ENCODE results near the gene TRIM9. TPM values are rescaled to one million over a fixed set of nuclear protein-coding genes. Genes with fewer than 3 reads are reported as not detected.

Gene TRIM9
- total and polyA plus RNA-seq, 4 experiments from 2014 or later: 0.05 to 0.55 (median 0.44) TPM; not detected in 1

GRCh38 chr14:50977863-50978528, 116.9 kb downstream of the TRIM9 start:
- no peaks in the 10 kb centered on the region for H3K9me3 Mint-ChIP-seq
- CTCF ChIA-PET (ENCODE audit: partially characterized antibody): no interaction called here

DNA sequence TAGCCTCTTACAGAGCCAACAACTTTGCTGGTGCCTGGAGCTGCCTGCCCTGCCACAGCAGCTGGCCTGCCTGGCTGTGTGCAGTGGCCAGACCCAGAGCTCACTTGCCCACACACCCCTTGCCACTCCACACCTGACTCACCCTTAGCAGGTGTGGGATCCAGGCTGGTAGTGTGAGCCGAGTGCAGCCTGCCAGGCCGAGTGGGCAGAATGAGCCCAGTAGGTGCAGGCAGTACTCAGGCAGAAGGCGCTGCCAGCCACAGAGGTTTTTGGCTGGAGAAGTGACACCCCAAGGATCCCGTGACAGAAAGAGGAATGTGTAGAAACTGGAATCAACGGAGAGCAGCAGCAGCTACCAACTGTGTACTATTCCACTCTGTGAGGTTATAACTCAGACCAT, 120.8 kb downstream of the TRIM9 start:
- Histone ChIP-seq H3K27me3 (ENCODE audit: insufficient read depth, low read length) (no peaks in the 10 kb centered on the region), H3K9me3 (ENCODE audit: control insufficient read depth in 1 of 2, low read length in 2 of 2) (no peaks in the 10 kb centered on the region), H3K4me1 (ENCODE audit: insufficient read depth, low read length) (no peaks in the 10 kb centered on the region), H3K4me3 (ENCODE audit: low read length in 2 of 2) (no peak overlapping the region), H3K36me3 (ENCODE audit: insufficient read depth, low read length) (no peaks in the 10 kb centered on the region), H3K27ac (ENCODE audit: low read depth, low read length) (no peak overlapping the region)
- no peak overlapping the region for H3K27ac Mint-ChIP-seq
- no peaks in the 10 kb centered on the region for H3K36me3 Mint-ChIP-seq
- H3K4me1 Mint-ChIP-seq: no peaks in the 10 kb centered on the region
- intact Hi-C loops (cut with micrococcal nuclease): no loop called here
- peaks cover 4 to 10% of the 10 kb centered on the region in 2 donors for H3K27me3 Mint-ChIP-seq
- ChIA-PET CTCF (ENCODE audit: partially characterized antibody) (no interaction called here), POLR2A (ENCODE audit: partially characterized antibody) (no interaction called here)
- no peaks in the 10 kb centered on the region for H3K9me3 Mint-ChIP-seq
- H3K4me3 Mint-ChIP-seq: no peak overlapping the region
- DNase-seq: no peak

More at GRCh38 chr14:50977863-50978528, 116.9 kb downstream of the TRIM9 start:
- intact Hi-C loops (cut with micrococcal nuclease): no loop called here
- Histone ChIP-seq H3K27me3 (ENCODE audit: insufficient read depth, low read length) (no peaks in the 10 kb centered on the region), H3K4me1 (ENCODE audit: insufficient read depth, low read length) (no peaks in the 10 kb centered on the region), H3K4me3 (ENCODE audit: low read length in 2 of 2) (no peak overlapping the region), H3K27ac (ENCODE audit: low read depth, low read length) (no peak overlapping the region), H3K36me3 (ENCODE audit: insufficient read depth, low read length) (no peaks in the 10 kb centered on the region), H3K9me3 (ENCODE audit: control insufficient read depth in 1 of 2, low read length in 2 of 2) (no peaks in the 10 kb centered on the region)
- no peak overlapping the region for H3K4me3 Mint-ChIP-seq
- peaks cover 9 to 10% of the 10 kb centered on the region in 2 donors for H3K27me3 Mint-ChIP-seq
- DNase-seq: no peak
- H3K36me3 Mint-ChIP-seq: no peaks in the 10 kb centered on the region
- no peak overlapping the region for H3K27ac Mint-ChIP-seq
- POLR2A ChIA-PET (ENCODE audit: partially characterized antibody): no interaction called here
- H3K4me1 Mint-ChIP-seq: no peaks in the 10 kb centered on the region

- H3K36me3 ChIP-seq (ENCODE audit: insufficient read depth, low read length): no peaks in the 10 kb centered on the region
- H3K9me3 Mint-ChIP-seq: no peaks in the 10 kb centered on the region
- intact Hi-C loops (cut with micrococcal nuclease): no loop called here
- no peak overlapping the region for H3K27ac Mint-ChIP-seq
- peaks cover 0 to under 1% (median 0%) of the 10 kb centered on the region in 4 donors for H3K4me1 Mint-ChIP-seq
- ChIA-PET POLR2A (ENCODE audit: partially characterized antibody) (no interaction called here), CTCF (ENCODE audit: partially characterized antibody) (no interaction called here)
- H3K4me1 ChIP-seq (ENCODE audit: insufficient read depth, low read length): no peaks in the 10 kb centered on the region
- no peak overlapping the region for H3K4me3 ChIP-seq (ENCODE audit: low read length in 2 of 2)
- DNase-seq: no peak
- no peak overlapping the region for H3K27ac ChIP-seq (ENCODE audit: low read depth, low read length)
- H3K36me3 Mint-ChIP-seq: no peaks in the 10 kb centered on the region
- no peaks in the 10 kb centered on the region for H3K27me3 ChIP-seq (ENCODE audit: insufficient read depth, low read length)
- H3K27me3 Mint-ChIP-seq: peaks cover 1 to 7% of the 10 kb centered on the region in 2 donors
- H3K4me3 Mint-ChIP-seq: no peak overlapping the region
- no peaks in the 10 kb centered on the region for H3K9me3 ChIP-seq (ENCODE audit: control insufficient read depth in 1 of 2, low read length in 2 of 2)
These were observed 122.2 kb downstream of the TRIM9 start for GRCh38 chr14:50972734-50973133.

- no peaks in the 10 kb centered on the region for H3K27me3 ChIP-seq (ENCODE audit: insufficient read depth, low read length)
- H3K36me3 ChIP-seq (ENCODE audit: insufficient read depth, low read length): no peaks in the 10 kb centered on the region
- H3K4me3 ChIP-seq (ENCODE audit: low read length in 2 of 2): no peak overlapping the region
- Mint-ChIP-seq H3K9me3 (no peaks in the 10 kb centered on the region), H3K27ac (no peak overlapping the region), H3K36me3 (no peaks in the 10 kb centered on the region), H3K27me3 (peaks cover 3 to 8% of the 10 kb centered on the region in 2 donors), H3K4me1 (peaks cover 0 to 1% (median 0%) of the 10 kb centered on the region in 4 donors), H3K4me3 (no peak overlapping the region)
- POLR2A ChIA-PET (ENCODE audit: partially characterized antibody): no interaction called here
- DNase-seq: no peak
- H3K9me3 ChIP-seq (ENCODE audit: control insufficient read depth in 1 of 2, low read length in 2 of 2): no peaks in the 10 kb centered on the region
- intact Hi-C loops (cut with micrococcal nuclease): no loop called here
- CTCF ChIA-PET (ENCODE audit: partially characterized antibody): no interaction called here
- H3K4me1 ChIP-seq (ENCODE audit: insufficient read depth, low read length): no peaks in the 10 kb centered on the region
- no peak overlapping the region for H3K27ac ChIP-seq (ENCODE audit: low read depth, low read length)
These were observed 123.8 kb downstream of the TRIM9 start for GRCh38 chr14:50970886-50971781.

DNA sequence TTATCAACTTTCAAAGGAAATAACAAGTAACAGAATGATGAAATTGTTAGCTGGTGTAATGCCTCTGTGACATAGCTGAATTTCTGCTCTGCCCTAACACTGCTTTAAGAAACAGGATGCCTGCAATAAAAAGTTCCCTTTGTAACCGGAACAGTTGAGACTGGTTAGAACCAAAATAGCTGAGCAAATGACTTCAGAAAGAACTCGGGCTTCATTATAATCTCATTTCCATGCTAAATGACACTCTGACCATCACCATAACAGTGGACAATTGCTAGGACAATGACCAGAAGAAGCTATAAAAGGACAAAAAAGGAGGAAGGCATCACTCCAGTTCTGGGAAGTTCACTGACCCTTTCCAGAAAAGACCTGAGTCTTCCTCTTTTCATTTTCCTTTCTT, 127.1 kb downstream of the TRIM9 start:
- Mint-ChIP-seq H3K27me3 (peaks cover 8 to 15% of the 10 kb centered on the region in 2 donors), H3K9me3 (no peaks in the 10 kb centered on the region), H3K4me3 (no peak overlapping the region), H3K36me3 (no peaks in the 10 kb centered on the region), H3K4me1 (peaks cover 0 to 1% (median 0%) of the 10 kb centered on the region in 4 donors), H3K27ac (no peak overlapping the region)
- Histone ChIP-seq H3K36me3 (ENCODE audit: insufficient read depth, low read length) (no peaks in the 10 kb centered on the region), H3K27ac (ENCODE audit: low read depth, low read length) (no peak overlapping the region), H3K4me1 (ENCODE audit: insufficient read depth, low read length) (no peaks in the 10 kb centered on the region), H3K27me3 (ENCODE audit: insufficient read depth, low read length) (no peaks in the 10 kb centered on the region), H3K4me3 (ENCODE audit: low read length in 2 of 2) (no peak overlapping the region), H3K9me3 (ENCODE audit: control insufficient read depth in 1 of 2, low read length in 2 of 2) (no peaks in the 10 kb centered on the region)
- POLR2A ChIA-PET (ENCODE audit: partially characterized antibody): no interaction called here
- intact Hi-C loops (cut with micrococcal nuclease): no loop called here
- DNase-seq: no peak
- CTCF ChIA-PET (ENCODE audit: partially characterized antibody): interaction anchor here (0.6 kb wide), 1 partner anchor 541 kb away, joined by 3 read pairs; no protein-coding TSS in a partner anchor

- Histone ChIP-seq H3K9me3 (ENCODE audit: control insufficient read depth in 1 of 2, low read length in 2 of 2) (no peaks in the 10 kb centered on the region), H3K27me3 (ENCODE audit: insufficient read depth, low read length) (no peaks in the 10 kb centered on the region), H3K4me1 (ENCODE audit: insufficient read depth, low read length) (no peaks in the 10 kb centered on the region), H3K36me3 (ENCODE audit: insufficient read depth, low read length) (no peaks in the 10 kb centered on the region), H3K4me3 (ENCODE audit: low read length in 2 of 2) (no peak overlapping the region), H3K27ac (ENCODE audit: low read depth, low read length) (no peak overlapping the region)
- POLR2A ChIA-PET (ENCODE audit: partially characterized antibody): no interaction called here
- Mint-ChIP-seq H3K27ac (no peak overlapping the region), H3K27me3 (peaks cover 11 to 13% of the 10 kb centered on the region in 2 donors), H3K36me3 (no peaks in the 10 kb centered on the region), H3K4me1 (peaks cover 0 to 1% (median 0%) of the 10 kb centered on the region in 4 donors), H3K9me3 (no peaks in the 10 kb centered on the region), H3K4me3 (no peak overlapping the region)
- intact Hi-C loops (cut with micrococcal nuclease): no loop called here
- DNase-seq: no peak
- CTCF ChIA-PET (ENCODE audit: partially characterized antibody): interaction anchor here (0.6 to 1.3 kb wide), 2 partner anchors 13 to 542 kb away, joined by 3 read pairs; no protein-coding TSS in a partner anchor
These were observed 127.8 kb downstream of the TRIM9 start for GRCh38 chr14:50967103-50967502.

GRCh38 chr14:50964683-50965390, 130.1 kb downstream of the TRIM9 start:
- no peaks in the 10 kb centered on the region for H3K4me1 ChIP-seq (ENCODE audit: insufficient read depth, low read length)
- H3K4me1 Mint-ChIP-seq: peaks cover 0 to 1% (median 0%) of the 10 kb centered on the region in 4 donors
- no peak for DNase-seq
- no peaks in the 10 kb centered on the region for H3K9me3 ChIP-seq (ENCODE audit: control insufficient read depth in 1 of 2, low read length in 2 of 2)
- H3K4me3 Mint-ChIP-seq: no peak overlapping the region
- intact Hi-C loops (cut with micrococcal nuclease): no loop called here
- no peak overlapping the region for H3K27ac ChIP-seq (ENCODE audit: low read depth, low read length)
- CTCF ChIA-PET (ENCODE audit: partially characterized antibody): interaction anchor here (1.1 kb wide), 1 partner anchor 10 kb away, joined by 3 read pairs; no protein-coding TSS in a partner anchor
- no peaks in the 10 kb centered on the region for H3K9me3 Mint-ChIP-seq
- peaks cover 14 to 16% of the 10 kb centered on the region in 2 donors for H3K27me3 Mint-ChIP-seq
- POLR2A ChIA-PET (ENCODE audit: partially characterized antibody): no interaction called here
- H3K27me3 ChIP-seq (ENCODE audit: insufficient read depth, low read length): no peaks in the 10 kb centered on the region
- H3K27ac Mint-ChIP-seq: no peak overlapping the region
- H3K36me3 Mint-ChIP-seq: no peaks in the 10 kb centered on the region
- no peak overlapping the region for H3K4me3 ChIP-seq (ENCODE audit: low read length in 2 of 2)
- no peaks in the 10 kb centered on the region for H3K36me3 ChIP-seq (ENCODE audit: insufficient read depth, low read length)
